Mucosa of descending colon (tissue), 3 donors: ENCODE data around the gene CNTNAP2. TPM values are rescaled to one million over a fixed set of nuclear protein-coding genes. Genes with fewer than 3 reads are reported as not detected.

Experiments used
- ATAC-seq: fragments of 200-7000 bp; cut with Tn5 transposase; one replicate; pipeline ENCODE4 v1.9.1; 2020; ENCODE audit warnings: mild to moderate bottlenecking, moderate library complexity
- DNase-seq, 3 donors: peaks; one replicate each; pipeline ENCODE4 v3.0.0-alpha.2; 2020
- H3K36me3 ChIP-seq: fragments of 200-600 bp; one replicate; pipeline ENCODE4 v1.8.0; 2021; ENCODE audit warnings: low read depth, mild to moderate bottlenecking
- H3K4me1 ChIP-seq: fragments of 200-600 bp; one replicate; pipeline ENCODE4 v1.8.0; 2021; ENCODE audit warnings: low read depth, mild to moderate bottlenecking
- H3K4me3 ChIP-seq: fragments of 200-600 bp; one replicate; pipeline ENCODE4 v1.8.0; 2021; ENCODE audit warnings: mild to moderate bottlenecking
- H3K9me3 ChIP-seq: fragments of 200-600 bp; one replicate; pipeline ENCODE4 v1.8.0; 2021; ENCODE audit warnings: mild to moderate bottlenecking
- CTCF ChIP-seq: fragments of 200-600 bp; IDR thresholded peaks from one replicate; pipeline ENCODE4 v1.8.0; 2022; ENCODE audit warnings: antibody characterized with exemption, mild to moderate bottlenecking
- intact Hi-C, 2 donors: fragments of 100-400 bp; cut with DNase I in 1 of 2; cut with micrococcal nuclease in 1 of 2; formaldehyde crosslinking; loops; one replicate each; pipeline versions ENCODE4 v1.11.0 to v1.11.1; 2022; cut with DNase I, micrococcal nuclease
- total RNA-seq, 3 donors: library from RNA; stranded (reverse); fragmentation: NEBNext Ultra II Directional in 2 of 3; extraction: Animal tissue kit (Norgen Biotek cat#: 25700) in 2 of 3; gene quantifications; one replicate each; pipeline versions ENCODE4 v1.2.1 to v1.2.4, GENCODE V29; 2021 to 2023
- donor health status: DM: no; HTN: no; CAD: no; lungs with moderate emphysema.
- donor health status: DM: no; HTN: no; CAD: no.
- donor health status: DM: no; HTN: yes; CAD: no.

Gene CNTNAP2
- total RNA-seq, 3 donors from 2014 or later: 3.1 to 5.9 (median 4.2) TPM

GRCh38 chr7:146926841-146927240, 810.2 kb downstream of the CNTNAP2 start:
- intact Hi-C loops: no loop called here
- Histone ChIP-seq H3K9me3 (peaks cover 5% of the 10 kb centered on the region), H3K36me3 (no peaks in the 10 kb centered on the region), H3K4me3 (no peak overlapping the region), H3K4me1 (no peaks in the 10 kb centered on the region)
- DNase-seq: no peak
- TF ChIP-seq CTCF: no peak
- no peak for ATAC-seq

GRCh38 chr7:146937836-146938235, 821.2 kb downstream of the CNTNAP2 start:
- H3K36me3 ChIP-seq: no peaks in the 10 kb centered on the region
- peaks cover 5% of the 10 kb centered on the region for H3K9me3 ChIP-seq
- H3K4me1 ChIP-seq: no peaks in the 10 kb centered on the region
- ATAC-seq: no peak
- H3K4me3 ChIP-seq: no peak overlapping the region
- intact Hi-C loops: no loop called here
- no peak for DNase-seq
- no peak for TF ChIP-seq CTCF

- intact Hi-C loops: no loop called here
- no peaks in the 10 kb centered on the region for H3K4me1 ChIP-seq
- H3K9me3 ChIP-seq: peaks cover 16% of the 10 kb centered on the region
- TF ChIP-seq CTCF: no peak
- DNase-seq (no peak), ATAC-seq (no peak)
- H3K4me3 ChIP-seq: no peak overlapping the region
- H3K36me3 ChIP-seq: no peaks in the 10 kb centered on the region
These were observed 826.9 kb downstream of the CNTNAP2 start for GRCh38 chr7:146943483-146943882.

- ATAC-seq: no peak
- H3K4me3 ChIP-seq: no peak overlapping the region
- DNase-seq: no peak
- no peaks in the 10 kb centered on the region for H3K4me1 ChIP-seq
- TF ChIP-seq CTCF: no peak
- H3K9me3 ChIP-seq: peaks cover 34% of the 10 kb centered on the region
- intact Hi-C loops: no loop called here
- no peaks in the 10 kb centered on the region for H3K36me3 ChIP-seq
These were observed 832.1 kb downstream of the CNTNAP2 start for GRCh38 chr7:146948703-146949102.

GRCh38 chr7:146956321-146956720, 839.7 kb downstream of the CNTNAP2 start:
- no peak overlapping the region for H3K4me3 ChIP-seq
- H3K9me3 ChIP-seq: peaks cover 26% of the 10 kb centered on the region
- DNase-seq (no peak), ATAC-seq (no peak)
- no peaks in the 10 kb centered on the region for H3K36me3 ChIP-seq
- H3K4me1 ChIP-seq: no peaks in the 10 kb centered on the region
- intact Hi-C loops: no loop called here
- TF ChIP-seq CTCF: no peak

- DNase-seq: no peak
These were observed 840.3 kb downstream of the CNTNAP2 start for GRCh38 chr7:146956853-146957252.

More at GRCh38 chr7:146956853-146957252, 840.3 kb downstream of the CNTNAP2 start:
- TF ChIP-seq CTCF: no peak
- Histone ChIP-seq H3K9me3 (peaks cover 21% of the 10 kb centered on the region), H3K4me3 (no peak overlapping the region), H3K36me3 (no peaks in the 10 kb centered on the region), H3K4me1 (no peaks in the 10 kb centered on the region)
- intact Hi-C loops: no loop called here
- no peak for ATAC-seq
